Measurements from ENCODE around the gene TMEM150C. TPM values are rescaled to one million over a fixed set of nuclear protein-coding genes. Genes with fewer than 3 reads are reported as not detected.

Gene TMEM150C
- total and polyA plus RNA-seq, 2 of the 8 experiments (the other 6 are each of a cell fraction or from before 2014, with no cell fraction given) = 1.5 to 1.7 TPM

DNA sequence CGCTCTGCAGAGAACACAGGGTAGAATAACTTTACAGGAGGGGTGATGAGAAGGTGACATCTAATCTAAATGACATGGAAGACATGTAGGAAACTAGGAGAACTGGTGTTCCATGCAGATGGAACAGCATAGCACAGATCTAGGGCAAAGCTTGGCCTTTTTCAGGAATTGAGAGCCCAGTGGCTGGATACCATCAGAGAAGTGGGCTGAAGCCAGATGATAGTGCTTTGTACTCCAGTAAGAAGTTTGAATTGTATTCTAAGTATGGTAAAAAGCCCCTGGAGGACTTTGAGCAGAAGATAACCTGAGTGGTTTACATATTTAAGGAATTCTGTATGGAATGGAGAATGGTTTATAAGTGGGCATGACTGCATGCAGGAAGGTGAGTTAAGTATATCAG is 98.6 kb downstream of the TMEM150C start:
- no peak overlapping the region for H2BK120ac ChIP-seq (replicated peaks; ENCODE audit: low read depth, low read length)
- H3K23ac ChIP-seq (ENCODE audit: insufficient read length) = no peak overlapping the region
- no peak overlapping the region for H3K14ac ChIP-seq (ENCODE audit: insufficient read length)
- H2BK15ac ChIP-seq (ENCODE audit: low read length) = no peak overlapping the region
- no peak overlapping the region for H2BK5ac ChIP-seq (ENCODE audit: low read depth, low read length)
- H2AK5ac ChIP-seq (ENCODE audit: low read depth, low read length) = no peak overlapping the region
- no peak overlapping the region for H2BK20ac ChIP-seq (ENCODE audit: low read length)
- H2AFZ ChIP-seq (ENCODE audit: low read length) = no peak overlapping the region
- H4K91ac ChIP-seq (replicated peaks; ENCODE audit: insufficient read length, low read length) = no peak overlapping the region
- FAIRE-seq = no peak
- no peak overlapping the region for H3K4me3 ChIP-seq (ENCODE audit: extremely low read depth in 1 of 4, insufficient read depth in 2 of 4, low read depth in 3 of 4, low read length in 4 of 4)
- POLR2A ChIA-PET (ENCODE audit: partially characterized antibody) = no interaction called here
- H3K27ac ChIP-seq (ENCODE audit: low read depth, low read length) = no peak overlapping the region
- peaks cover 13 to 44% (median 32%) of the 10 kb centered on the region in 4 experiments; a peak in 7 of 8 replicates for H3K36me3 ChIP-seq (ENCODE audit: control insufficient read depth in 2 of 4, insufficient read depth in 4 of 4, low read length in 3 of 4)
- H3K9ac ChIP-seq (replicated peaks in 1 of 4; ENCODE audit: extremely low read depth in 1 of 4, low read depth in 3 of 4, low read length in 3 of 4) = no peak overlapping the region
- no peaks in the 10 kb centered on the region for H3K79me1 ChIP-seq (ENCODE audit: low read depth, low read length)
- peaks cover 4 to 5% of the 10 kb centered on the region in 2 experiments; a peak in 2 of 4 replicates for H3K9me3 ChIP-seq (ENCODE audit: insufficient read depth in 2 of 2, low read depth in 1 of 2, low read length in 1 of 2)
- H3K4ac ChIP-seq (replicated peaks; ENCODE audit: insufficient read length, low read depth, low read length) = no peak overlapping the region
- peaks cover 0 to 2% of the 10 kb centered on the region in 2 experiments for H4K20me1 ChIP-seq (replicated peaks in 1 of 2; ENCODE audit: control insufficient read depth in 1 of 2, insufficient read depth in 2 of 2, low read length in 2 of 2)
- no peak for DNase-seq (ENCODE audit: low read depth in 1 of 2, low spot score in 2 of 2)
- no peak overlapping the region for H2BK12ac ChIP-seq (ENCODE audit: low read depth, low read length)
- H3K79me2 ChIP-seq (ENCODE audit: control insufficient read depth in 1 of 2, insufficient read depth in 2 of 2, low read length in 2 of 2) = no peaks in the 10 kb centered on the region
- H3K4me2 ChIP-seq (ENCODE audit: insufficient read depth in 1 of 2, low read depth in 2 of 2, low read length in 2 of 2) = no peak overlapping the region
- H3K27me3 ChIP-seq (replicated peaks in 1 of 4; ENCODE audit: control insufficient read depth in 3 of 4, extremely low read depth in 1 of 4, insufficient read depth in 3 of 4, low read length in 3 of 4) = no peaks in the 10 kb centered on the region
- H4K8ac ChIP-seq (ENCODE audit: extremely low read depth, insufficient read depth, low read length) = no peak overlapping the region
- H3K23me2 ChIP-seq (ENCODE audit: low read depth, low read length) = no peaks in the 10 kb centered on the region
- H3K18ac ChIP-seq (ENCODE audit: extremely low read depth, low read length) = no peak overlapping the region
- CTCF ChIA-PET (ENCODE audit: partially characterized antibody) = interaction anchor here (0.8 to 13.4 kb wide), 7 partner anchors 12 to 278 kb away, joined by 3 to 160 read pairs (median 4); no protein-coding TSS in a partner anchor
- H4K5ac ChIP-seq (ENCODE audit: insufficient read length, low read depth, low read length) = no peak overlapping the region
- no peaks in the 10 kb centered on the region for H3K4me1 ChIP-seq (replicated peaks in 1 of 4; ENCODE audit: control insufficient read depth in 3 of 4, insufficient read depth in 4 of 4, low read length in 3 of 4)
- no peak overlapping the region for H3K56ac ChIP-seq (replicated peaks; ENCODE audit: insufficient read length, low read depth, low read length)
- 95% methylated on average over 1 of the region's 1 CpG; no CpG with 5 or more reads in 1 of the 2 experiments for WGBS, 2 experiments (ENCODE audit: extremely low coverage in 1 of 2, insufficient coverage in 1 of 2, insufficient read length in 1 of 2, insufficient replicate concordance in 2 of 2, low coverage in 1 of 2, low lambda C conversion rate in 2 of 2, missing lambda C conversion rate in 1 of 2)

All from H1 (cell line).